Measurements from ENCODE around the gene CHMP1B. TPM values are rescaled to one million over a fixed set of nuclear protein-coding genes. Genes with fewer than 3 reads are reported as not detected.

The CHMP1B gene
- total RNA-seq, 1 experiment from 2014 or later = 38.7 TPM

- no peaks in the 10 kb centered on the region for H3K79me1 ChIP-seq (ENCODE audit: insufficient read depth, low read depth, low read length, poor library complexity, severe bottlenecking)
- Mint-ChIP-seq H3K9me3 (no peaks in the 10 kb centered on the region), H3K4me3 (no peak overlapping the region), H3K27me3 (ENCODE audit: low read depth) (no peaks in the 10 kb centered on the region), H3K4me1 (peaks cover 7 to 8% of the 10 kb centered on the region in 2 experiments), H3K27ac (peak overlapping the region; percentile 50 to 93 (median 91); a peak in 5 of 7 replicates), H3K36me3 (ENCODE audit: insufficient read depth in 1 of 3, low read depth in 3 of 3) (peaks cover 8 to 25% (median 13%) of the 10 kb centered on the region in 3 experiments; a peak in 6 of 7 replicates)
- no peak overlapping the region for H4K8ac ChIP-seq (replicated peaks; ENCODE audit: insufficient read length, low read depth, low read length)
- no peak overlapping the region for H2AK5ac ChIP-seq (ENCODE audit: insufficient read length, low read length)
- DNase-seq = no peak
- no peak overlapping the region for H3K56ac ChIP-seq (ENCODE audit: insufficient read length, low read depth, low read length)
- H2AFZ ChIP-seq (ENCODE audit: low read length) = no peak overlapping the region
- no peak overlapping the region for H3K18ac ChIP-seq (ENCODE audit: insufficient read length, low read depth, low read length)
- no peak overlapping the region for H2BK20ac ChIP-seq (ENCODE audit: low read depth, low read length, poor library complexity, severe bottlenecking)
- no peaks in the 10 kb centered on the region for H3K9me3 ChIP-seq (ENCODE audit: control insufficient read depth, low read depth, low read length)
- no peaks in the 10 kb centered on the region for H4K20me1 ChIP-seq (ENCODE audit: control insufficient read depth, insufficient read depth, insufficient read length)
- H3K27ac ChIP-seq (ENCODE audit: insufficient read length, low read depth, low read length) = no peak overlapping the region
- H3K27me3 ChIP-seq (ENCODE audit: insufficient read depth, low read length) = no peaks in the 10 kb centered on the region
- H2BK15ac ChIP-seq (ENCODE audit: low read depth, low read length) = no peak overlapping the region
- H3K14ac ChIP-seq (ENCODE audit: insufficient read depth, low read length) = no peak overlapping the region
- H4K91ac ChIP-seq (ENCODE audit: insufficient read length, low read depth, low read length) = no peak overlapping the region
- H3K9ac ChIP-seq (ENCODE audit: extremely low read depth, insufficient read length, low read length) = no peak overlapping the region
- H2BK12ac ChIP-seq (ENCODE audit: insufficient read length, low read depth, low read length) = no peak overlapping the region
- no peaks in the 10 kb centered on the region for H3K23me2 ChIP-seq (ENCODE audit: insufficient read length, low read depth, low read length, poor library complexity, severe bottlenecking)
- H3K79me2 ChIP-seq (ENCODE audit: insufficient read depth, low read length) = no peaks in the 10 kb centered on the region
- no peak for TF ChIP-seq CTCF (conservative IDR thresholded peaks at IDR 0.05)
- H4K5ac ChIP-seq (ENCODE audit: insufficient read length, low read depth, low read length) = no peak overlapping the region
- WGBS (ENCODE audit: extremely low coverage, insufficient read length, low lambda C conversion rate) = no CpG with 5 or more reads among the region's 5 CpGs
- H2BK5ac ChIP-seq (ENCODE audit: insufficient read length, low read length) = no peak overlapping the region
- no peak overlapping the region for H3K4me2 ChIP-seq (ENCODE audit: insufficient read depth, insufficient read length, low read length)
- H2BK120ac ChIP-seq (ENCODE audit: low read depth, low read length, poor library complexity, severe bottlenecking) = no peak overlapping the region
- H3K4me1 ChIP-seq (ENCODE audit: insufficient read depth, low read length) = peaks cover 4% of the 10 kb centered on the region
- no peak overlapping the region for H3T11ph ChIP-seq (ENCODE audit: low read length)
- H3K4ac ChIP-seq (ENCODE audit: low read depth, low read length) = no peak overlapping the region
- no peak overlapping the region for H3K23ac ChIP-seq (ENCODE audit: insufficient read length, low read depth, low read length)
Observed at GRCh38 chr18:11866764-11867163, 15.6 kb downstream of the CHMP1B start.
